Measurements from ENCODE around the gene WASL.

The WASL gene

GRCh38 chr7:123661765-123662164, 87.0 kb downstream of the WASL start:
- TF ChIP-seq, protein P1, sequence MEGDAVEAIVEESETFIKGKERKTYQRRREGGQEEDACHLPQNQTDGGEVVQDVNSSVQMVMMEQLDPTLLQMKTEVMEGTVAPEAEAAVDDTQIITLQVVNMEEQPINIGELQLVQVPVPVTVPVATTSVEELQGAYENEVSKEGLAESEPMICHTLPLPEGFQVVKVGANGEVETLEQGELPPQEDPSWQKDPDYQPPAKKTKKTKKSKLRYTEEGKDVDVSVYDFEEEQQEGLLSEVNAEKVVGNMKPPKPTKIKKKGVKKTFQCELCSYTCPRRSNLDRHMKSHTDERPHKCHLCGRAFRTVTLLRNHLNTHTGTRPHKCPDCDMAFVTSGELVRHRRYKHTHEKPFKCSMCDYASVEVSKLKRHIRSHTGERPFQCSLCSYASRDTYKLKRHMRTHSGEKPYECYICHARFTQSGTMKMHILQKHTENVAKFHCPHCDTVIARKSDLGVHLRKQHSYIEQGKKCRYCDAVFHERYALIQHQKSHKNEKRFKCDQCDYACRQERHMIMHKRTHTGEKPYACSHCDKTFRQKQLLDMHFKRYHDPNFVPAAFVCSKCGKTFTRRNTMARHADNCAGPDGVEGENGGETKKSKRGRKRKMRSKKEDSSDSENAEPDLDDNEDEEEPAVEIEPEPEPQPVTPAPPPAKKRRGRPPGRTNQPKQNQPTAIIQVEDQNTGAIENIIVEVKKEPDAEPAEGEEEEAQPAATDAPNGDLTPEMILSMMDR (IDR thresholded peaks at IDR 0.05; ENCODE audit: low read depth, low read length): no peak
- no peak overlapping the region for H3K4me3 ChIP-seq (replicated peaks in 1 of 2; ENCODE audit: low read depth in 2 of 2, low read length in 2 of 2)
- no peak for DNase-seq (ENCODE audit: low read depth in 2 of 2)

- TF ChIP-seq, protein P1 (IDR thresholded peaks at IDR 0.05; ENCODE audit: low read depth, low read length): no peak
- DNase-seq (ENCODE audit: low read depth in 2 of 2): no peak
- no peak overlapping the region for H3K4me3 ChIP-seq (replicated peaks in 1 of 2; ENCODE audit: low read depth in 2 of 2, low read length in 2 of 2)
Measured at GRCh38 chr7:123660514-123661354, 88.1 kb downstream of the WASL start.

DNA sequence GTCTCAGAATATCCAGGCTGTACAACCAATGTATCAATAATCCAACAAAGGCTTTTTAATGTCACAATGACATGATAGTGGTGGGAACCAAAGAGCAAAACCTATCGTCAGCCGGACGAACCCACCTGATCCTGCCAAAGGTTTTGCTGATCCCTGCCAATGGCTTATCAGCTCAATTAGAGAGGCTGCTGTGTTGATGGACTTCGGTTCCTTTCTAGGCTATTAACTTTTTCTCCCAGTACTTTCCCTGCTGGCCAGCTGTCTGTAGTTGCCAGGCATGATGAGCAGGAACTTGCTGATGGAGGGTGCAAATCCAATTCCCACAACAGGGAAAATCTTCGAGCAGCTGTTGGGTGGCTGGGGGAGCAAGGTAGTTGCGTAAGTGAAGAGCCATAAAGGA, 90.8 kb downstream of the WASL start:
- TF ChIP-seq, protein P1 (IDR thresholded peaks at IDR 0.05; ENCODE audit: low read depth, low read length): no peak
- H3K4me3 ChIP-seq (replicated peaks in 1 of 2; ENCODE audit: low read depth in 2 of 2, low read length in 2 of 2): no peak overlapping the region
- no peak for DNase-seq (ENCODE audit: low read depth in 2 of 2)

DNA sequence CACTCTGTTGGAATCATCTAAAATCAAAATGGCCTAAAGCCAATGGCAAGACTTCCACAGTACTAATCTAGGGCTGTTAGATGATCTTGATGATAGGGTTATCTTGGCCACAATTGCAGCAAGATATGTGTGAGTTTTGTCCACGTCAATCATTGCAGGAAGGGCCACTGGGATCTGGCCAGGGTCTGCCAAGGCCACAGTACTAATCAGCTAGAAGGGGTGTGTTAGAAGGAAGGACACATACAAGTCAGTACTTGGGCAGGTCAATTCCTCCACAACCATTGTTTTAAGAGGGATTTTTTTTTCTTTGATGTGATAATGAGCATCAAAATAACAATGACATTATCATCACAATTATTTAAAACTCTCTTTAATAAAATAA, 91.5 kb downstream of the WASL start:
- no peak overlapping the region for H3K4me3 ChIP-seq (replicated peaks in 1 of 2; ENCODE audit: low read depth in 2 of 2, low read length in 2 of 2)
- no peak for DNase-seq (ENCODE audit: low read depth in 2 of 2)
- TF ChIP-seq, protein P1 (IDR thresholded peaks at IDR 0.05; ENCODE audit: low read depth, low read length): no peak

DNA sequence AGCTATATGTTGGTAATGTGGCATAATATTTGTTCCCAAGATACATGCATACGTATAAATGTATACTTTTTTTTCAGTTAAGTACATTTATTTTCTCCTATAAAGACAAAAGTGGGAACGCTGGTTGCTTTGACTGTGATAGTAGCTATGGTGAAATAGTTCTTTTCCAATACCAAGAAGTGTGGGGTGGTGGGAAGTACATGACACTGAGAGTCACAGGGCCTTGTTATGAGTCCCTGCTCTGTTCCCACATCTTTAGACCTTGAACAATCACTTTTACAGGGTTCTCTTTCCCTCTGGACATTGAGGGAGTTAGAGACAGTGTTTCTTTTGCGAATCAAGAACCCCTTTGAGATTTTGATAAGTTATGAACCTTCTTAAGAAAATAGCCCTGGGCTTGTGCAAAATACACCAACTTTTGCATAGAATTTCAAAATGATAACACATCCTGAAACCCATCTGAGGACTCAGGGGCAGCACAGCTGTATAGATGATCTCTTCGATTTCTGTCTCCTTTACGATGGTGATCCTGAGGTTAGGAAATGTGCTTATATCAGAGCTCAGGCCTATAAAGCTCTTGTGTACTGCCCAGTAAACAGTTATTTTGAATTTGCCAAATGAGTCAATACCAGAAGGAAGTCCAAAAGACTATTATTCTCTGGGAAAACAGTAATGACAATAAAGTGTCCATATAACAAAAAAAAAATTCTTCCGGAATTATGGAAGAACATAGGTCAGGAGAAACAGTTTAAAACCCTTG, 92.1 kb downstream of the WASL start:
- H3K4me3 ChIP-seq (replicated peaks in 1 of 2; ENCODE audit: low read depth in 2 of 2, low read length in 2 of 2): no peak overlapping the region
- TF ChIP-seq, protein P1 (IDR thresholded peaks at IDR 0.05; ENCODE audit: low read depth, low read length): no peak
- no peak for DNase-seq (ENCODE audit: low read depth in 2 of 2)

DNA sequence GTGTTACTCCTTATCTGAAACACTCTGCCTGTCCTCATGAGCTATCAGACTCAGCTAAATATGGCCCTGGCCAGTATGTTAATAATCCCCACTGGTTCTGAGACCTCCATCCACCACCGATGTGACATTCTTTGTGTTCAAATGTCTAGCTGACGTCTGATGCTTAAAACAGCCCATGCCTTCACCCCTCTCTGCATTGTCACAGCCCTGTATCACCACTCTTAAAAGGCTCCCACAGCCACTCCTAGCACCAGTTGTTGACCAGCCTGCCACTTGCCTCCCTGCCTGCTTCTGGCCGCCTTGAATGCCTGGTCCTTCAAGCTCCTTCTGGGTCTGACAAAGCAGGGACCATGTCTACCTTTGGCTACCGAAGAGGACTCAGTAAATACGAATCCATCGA, 93.2 kb downstream of the WASL start, which contains the start of gene LMOD2:
Gene LMOD2 (plus strand): TSS at position 253 of the 400 bp plus-strand sequence. CDS start 98 bp downstream, at position 351.
- no peak for DNase-seq (ENCODE audit: low read depth in 2 of 2)

More for the DNA sequence above, 93.2 kb downstream of the WASL start, which contains the start of gene LMOD2:
- H3K4me3 ChIP-seq (replicated peaks in 1 of 2; ENCODE audit: low read depth in 2 of 2, low read length in 2 of 2): no peak within 1 kb of the TSS
- TF ChIP-seq, protein P1 (IDR thresholded peaks at IDR 0.05; ENCODE audit: low read depth, low read length): no peak

Measured in cardiac fibroblast (primary cell).